CD4-positive, alpha-beta T cell treated with Interleukin-17A for 1 hour (primary cell): Measurements from ENCODE around the gene SMIM21.

Experiments
- DNase-seq: peaks from one replicate; pipeline ENCODE4 v3.0.0-alpha.2; 2020

SMIM21 gene

DNA sequence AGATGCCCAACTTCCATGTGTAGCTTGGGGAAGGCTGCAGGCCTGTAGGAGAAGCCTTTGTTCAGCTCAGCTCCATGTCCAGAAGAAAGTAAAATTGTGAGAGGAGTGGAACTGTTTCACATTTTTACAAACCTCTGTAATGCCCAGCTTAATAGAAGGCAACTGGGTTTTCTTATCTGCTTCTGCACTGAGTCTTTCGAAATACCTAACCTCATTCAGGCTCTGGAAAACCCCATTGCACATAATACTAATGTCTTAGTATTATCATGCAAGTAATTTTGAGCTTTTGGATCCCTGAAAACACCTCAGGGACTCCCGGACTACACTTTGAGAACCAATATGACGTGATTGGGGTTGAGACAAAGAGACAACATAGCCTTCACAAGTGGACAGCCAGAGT, 5.8 kb downstream of the SMIM21 start:
- no peak for DNase-seq

DNA sequence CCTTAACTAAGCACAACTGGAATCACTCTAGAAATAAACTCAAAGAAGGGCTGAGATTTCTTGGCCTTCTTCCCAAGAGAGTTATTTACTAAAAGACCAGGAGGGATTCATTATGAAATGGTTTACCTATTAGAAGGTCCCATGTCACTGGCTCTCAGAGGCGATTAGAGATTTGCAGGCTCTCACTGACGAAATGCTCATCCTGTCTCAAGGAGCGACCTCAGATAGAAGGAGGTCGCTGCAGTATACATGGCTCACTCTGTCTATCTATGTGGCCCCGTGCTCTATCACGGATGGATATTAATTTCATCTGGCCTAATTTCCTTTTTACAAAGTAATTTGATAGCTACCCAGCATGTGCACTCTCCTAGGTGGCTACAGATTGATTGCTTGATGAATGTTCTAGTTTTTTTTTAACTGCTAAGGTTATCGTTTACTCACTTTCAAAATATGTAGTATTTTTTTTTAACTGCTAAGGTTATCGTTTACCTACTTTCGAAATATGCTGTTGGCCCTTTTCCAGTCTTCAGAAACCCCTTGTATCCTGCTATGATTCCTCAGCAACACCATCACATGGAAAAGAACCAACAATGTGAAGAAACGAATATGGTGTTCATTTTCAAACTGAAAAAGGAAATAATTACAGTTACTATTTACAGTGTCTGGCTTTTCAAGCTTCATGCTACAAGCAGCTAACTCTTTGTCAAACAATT, 9.1 kb downstream of the SMIM21 start:
- DNase-seq = no peak

DNA sequence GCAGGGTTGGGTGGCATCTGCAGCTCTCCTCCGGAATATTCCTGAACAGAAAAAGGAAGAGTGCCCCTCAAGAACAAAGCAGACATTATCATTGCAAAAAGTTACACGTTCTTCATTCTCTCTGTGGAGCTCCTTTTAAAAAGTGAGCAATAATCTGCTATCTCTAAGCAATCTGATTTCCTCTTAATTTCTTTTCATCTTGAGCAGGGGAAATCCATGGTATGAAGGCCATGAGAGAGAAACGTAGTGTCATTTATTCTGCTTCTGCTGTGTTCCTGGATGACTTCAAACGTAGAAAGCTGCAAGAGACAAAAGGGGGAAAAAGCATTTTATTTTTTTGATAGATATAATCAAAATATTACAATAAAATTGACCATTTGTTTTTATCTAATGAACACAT, 16.9 kb downstream of the SMIM21 start:
- no peak for DNase-seq

DNA sequence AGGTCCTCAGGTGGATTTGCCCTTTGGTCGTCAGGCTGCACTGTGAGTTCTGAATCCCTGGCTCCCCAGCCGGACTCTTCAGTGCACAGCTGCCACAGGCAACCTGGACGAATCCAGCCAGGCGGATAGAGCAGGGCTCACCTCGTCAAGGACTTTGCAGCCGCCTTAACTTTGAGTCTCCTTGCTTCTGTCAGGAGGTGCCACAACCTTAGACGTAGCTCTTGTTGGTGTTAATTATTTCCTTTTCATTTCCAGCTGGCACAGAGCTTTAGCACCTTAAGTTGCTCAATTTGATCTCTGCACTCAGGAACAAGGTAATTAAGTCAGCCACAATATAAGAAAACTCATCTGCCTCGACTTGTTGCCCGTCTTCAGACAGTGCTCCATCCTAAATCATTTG, 17.7 kb downstream of the SMIM21 start:
- DNase-seq = no peak

DNA sequence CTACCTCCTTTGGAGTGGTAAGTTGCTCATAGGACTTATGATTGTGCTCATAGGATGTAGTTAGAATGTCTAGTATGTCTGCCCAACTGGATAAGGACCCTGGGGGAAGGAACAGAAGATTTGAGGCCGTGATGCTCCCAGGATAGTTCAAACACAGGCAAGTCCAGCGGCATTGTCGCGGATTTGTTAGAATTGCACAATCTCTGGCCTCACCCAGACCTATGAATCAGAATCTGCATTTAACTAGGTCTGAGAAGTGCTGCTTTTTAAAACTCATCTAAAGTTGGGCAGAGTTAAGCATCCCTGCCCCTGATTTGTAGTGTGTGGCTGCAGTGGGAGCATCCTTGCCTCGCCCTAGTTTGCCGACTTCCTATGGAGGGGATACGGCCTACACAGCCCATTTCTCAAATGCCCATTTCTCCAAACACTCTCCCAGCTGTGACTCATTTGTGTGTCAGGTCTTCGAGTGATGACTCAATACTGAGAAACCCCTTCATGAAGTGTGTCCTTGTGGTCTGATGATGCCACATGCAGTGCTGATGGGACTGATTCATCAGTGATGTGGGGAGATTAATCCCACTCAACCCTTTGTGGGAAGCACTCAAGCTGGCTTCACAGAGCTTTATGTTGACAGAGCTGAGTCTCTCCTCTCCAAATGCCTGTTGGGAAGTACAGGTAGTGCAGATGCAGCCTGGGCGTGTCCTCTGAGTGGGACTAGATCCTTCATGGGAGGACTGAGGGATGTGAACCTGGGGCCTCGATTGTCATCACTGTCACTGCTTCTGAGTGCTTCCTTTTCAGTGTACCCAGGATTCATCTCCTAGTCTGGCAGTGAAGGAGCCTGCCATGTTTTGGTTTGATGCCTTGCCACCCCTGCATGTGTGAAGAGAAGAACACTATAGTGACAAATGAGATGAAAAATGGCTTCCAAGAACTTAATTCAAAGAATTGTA, 18.7 kb downstream of the SMIM21 start:
- DNase-seq = no peak

GRCh38 chr18:75407468-75408437, 19.8 kb downstream of the SMIM21 start:
- DNase-seq = no peak

GRCh38 chr18:75406491-75407445, 20.7 kb downstream of the SMIM21 start:
- no peak for DNase-seq

GRCh38 chr18:75405351-75405750, 22.2 kb downstream of the SMIM21 start:
- no peak for DNase-seq

DNA sequence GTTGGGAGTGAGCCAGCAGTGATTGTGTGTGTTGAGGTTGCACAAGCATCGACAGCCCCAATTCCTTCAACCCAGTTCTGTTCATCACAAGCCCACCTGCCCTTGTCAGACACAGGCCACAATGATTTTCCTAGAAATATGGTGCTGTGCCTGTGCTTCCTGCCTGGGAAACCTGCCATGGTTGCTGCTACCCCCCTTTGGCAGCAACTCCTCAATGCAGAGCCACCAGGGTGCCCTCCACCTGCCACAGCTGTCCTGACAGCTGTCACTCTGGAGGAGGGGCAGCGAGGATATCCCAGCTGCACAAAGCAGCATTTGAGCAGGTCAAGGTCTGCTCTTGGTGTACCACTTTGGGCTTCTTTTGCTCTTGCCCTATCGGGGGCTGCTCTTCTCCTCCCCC, 27.1 kb downstream of the SMIM21 start:
- DNase-seq = no peak

GRCh38 chr18:75395137-75395536, 32.4 kb downstream of the SMIM21 start:
- no peak for DNase-seq

DNA sequence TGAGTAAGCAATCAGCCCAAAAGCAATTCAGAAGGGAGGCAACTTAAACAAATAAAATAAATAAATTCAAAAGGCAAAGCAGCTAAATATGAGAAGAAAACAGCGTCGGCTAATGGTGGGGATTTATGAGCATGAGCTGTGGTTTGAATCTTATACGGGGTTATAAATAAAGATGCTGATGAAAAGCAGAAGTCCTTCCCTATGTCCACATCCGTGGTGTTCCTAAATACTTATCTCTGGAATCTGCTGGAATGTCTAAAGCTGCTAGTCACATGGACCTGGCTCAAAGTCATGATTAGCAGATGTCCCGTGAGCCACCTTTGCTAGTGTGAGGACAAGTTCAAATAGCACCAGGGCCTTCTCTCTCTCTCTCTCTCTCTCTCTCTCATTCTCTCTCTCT, 33.8 kb downstream of the SMIM21 start:
- no peak for DNase-seq

GRCh38 chr18:75392226-75392578, 35.3 kb downstream of the SMIM21 start:
- DNase-seq = no peak

- DNase-seq = no peak
Observed at GRCh38 chr18:75391279-75392225, 36.0 kb downstream of the SMIM21 start.

DNA sequence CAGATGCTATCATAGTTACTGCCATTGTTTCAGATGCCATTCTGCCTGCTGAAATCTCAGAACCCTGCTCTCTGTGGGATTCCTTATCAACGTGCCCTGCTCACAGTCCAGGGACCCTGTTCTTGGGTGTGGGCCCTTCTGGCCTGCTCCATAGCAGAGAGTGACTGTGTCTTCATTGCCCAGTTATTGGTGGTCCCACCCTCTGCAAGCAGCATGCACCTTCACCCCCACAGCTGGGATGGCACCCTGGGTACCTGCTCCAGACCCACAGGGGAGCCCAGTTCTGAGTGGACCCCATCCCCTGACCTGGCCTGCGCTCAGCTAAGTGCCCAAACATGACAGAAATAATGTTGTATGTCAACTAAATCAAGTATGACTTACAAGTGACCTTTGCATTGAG, 36.6 kb downstream of the SMIM21 start:
- DNase-seq = no peak

- DNase-seq = no peak
Observed at GRCh38 chr18:75384144-75384543, 43.4 kb downstream of the SMIM21 start.

DNA sequence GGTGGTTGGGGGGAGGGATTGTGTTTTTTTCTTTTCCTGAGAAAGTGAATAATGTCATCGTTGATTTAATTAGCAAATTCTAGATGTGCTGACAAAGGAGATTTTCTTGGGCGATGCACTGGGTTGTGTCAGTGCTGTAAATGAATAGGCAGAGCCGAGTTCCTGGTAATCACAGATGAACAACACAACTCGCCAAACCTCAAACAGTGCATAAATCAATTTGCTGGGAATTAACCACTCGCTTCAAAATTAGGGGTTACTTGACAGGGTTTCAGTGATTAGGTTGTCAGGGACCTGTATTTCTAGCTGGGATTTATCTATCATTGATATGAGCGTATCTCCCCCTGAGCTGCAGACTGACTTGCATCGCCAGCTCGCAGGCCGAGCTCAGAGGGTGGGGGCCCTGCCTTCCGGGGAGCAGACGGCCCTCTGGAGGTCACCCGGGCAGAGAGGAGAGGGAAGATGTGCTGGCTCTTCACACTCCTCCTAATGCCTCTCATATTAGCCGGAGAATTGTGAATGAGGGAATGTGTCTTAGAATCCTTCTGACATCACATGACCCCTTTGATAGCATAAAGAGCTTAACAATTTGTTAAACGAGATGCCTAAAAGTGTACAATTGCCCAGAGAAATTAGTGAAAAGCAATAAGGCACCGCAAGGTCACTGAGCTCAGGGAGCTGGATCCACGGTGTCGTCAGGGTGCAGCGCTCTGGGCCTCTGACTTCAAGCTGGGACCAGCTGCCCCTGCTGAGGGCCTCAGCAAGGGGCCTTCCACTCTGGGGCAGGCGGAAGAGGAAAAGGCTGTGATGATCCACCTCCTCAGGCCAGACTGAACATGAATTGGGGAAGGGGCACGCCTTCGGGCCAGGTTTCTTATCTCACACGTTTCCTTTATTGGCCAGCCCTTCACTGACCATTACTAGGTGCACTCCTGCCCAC, 48.9 kb downstream of the SMIM21 start:
- DNase-seq = no peak

DNA sequence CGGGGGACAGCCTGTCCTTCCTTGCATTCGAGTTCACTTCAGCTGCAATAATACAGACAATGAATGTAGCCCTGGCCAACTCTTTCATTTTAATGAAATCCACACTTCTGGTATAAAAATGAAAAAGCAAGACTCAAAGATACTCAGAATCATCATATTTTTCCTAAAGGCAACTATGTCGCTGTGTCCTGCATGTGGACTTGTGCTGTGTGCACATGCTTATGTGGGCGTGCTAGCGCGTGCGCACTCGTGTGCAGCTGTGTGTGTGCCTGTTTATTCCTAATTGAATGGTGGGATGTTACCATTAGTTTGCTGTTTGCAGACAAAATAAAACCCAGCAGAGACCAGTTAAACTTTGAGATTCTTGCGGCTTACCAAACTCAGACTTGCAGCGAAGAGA, 49.6 kb downstream of the SMIM21 start:
- no peak for DNase-seq

DNA sequence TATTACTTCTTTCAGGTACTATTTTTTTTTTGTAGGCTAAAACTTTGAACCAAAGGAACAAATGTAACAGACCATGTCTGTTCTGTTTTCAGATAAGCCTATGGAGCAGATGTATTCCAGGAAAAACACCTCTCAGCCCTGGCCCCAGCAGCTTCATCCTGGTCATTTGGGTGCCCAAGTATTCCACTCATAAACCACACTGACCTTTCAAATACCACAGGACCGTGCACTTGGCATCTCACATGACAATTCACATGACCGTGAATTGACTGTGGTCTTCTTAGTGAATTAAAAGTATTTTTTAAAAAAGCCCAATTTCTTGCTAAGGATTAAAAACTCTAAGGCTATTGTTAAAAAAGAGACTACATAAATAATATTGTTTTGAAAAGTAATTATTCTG, 50.2 kb downstream of the SMIM21 start:
- no peak for DNase-seq

DNA sequence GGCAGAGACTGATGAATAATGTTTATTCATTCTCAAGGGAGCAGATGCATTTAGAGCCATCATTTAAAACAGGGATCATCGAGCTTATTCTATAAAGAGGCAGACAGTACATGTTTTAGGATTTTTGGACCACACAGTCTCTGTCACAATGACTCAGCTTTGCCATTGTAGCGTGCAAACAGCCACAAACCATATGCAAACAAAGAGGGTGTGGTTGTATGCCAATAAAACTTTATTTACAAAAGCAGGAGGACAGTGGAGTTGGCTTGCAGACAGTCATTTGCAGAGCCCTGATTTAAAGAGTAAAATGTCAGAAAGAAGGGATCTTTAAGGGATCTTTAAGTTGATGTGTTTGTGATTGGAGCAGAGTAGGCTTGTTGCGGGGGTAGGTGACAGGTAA, 51.5 kb downstream of the SMIM21 start:
- no peak for DNase-seq

- no peak for DNase-seq
Observed at GRCh38 chr18:75375341-75375740, 52.2 kb downstream of the SMIM21 start.
